Measurements from ENCODE around the gene OR10K1. TPM values are rescaled to one million over a fixed set of nuclear protein-coding genes. Genes with fewer than 3 reads are reported as not detected.

The OR10K1 gene
- total RNA-seq, 1 experiment from 2014 or later, result not detected

- Mint-ChIP-seq H3K9me3 (peaks cover 3% of the 10 kb centered on the region in 2 experiments; a peak in 4 of 5 replicates), H3K27ac (no peak overlapping the region), H3K4me3 (no peak overlapping the region), H3K36me3 (ENCODE audit: insufficient read depth in 1 of 3, low read depth in 3 of 3) (peaks cover 0 to 3% (median under 1%) of the 10 kb centered on the region in 3 experiments; a peak in 1 of 7 replicates), H3K4me1 (peaks cover 2 to 6% of the 10 kb centered on the region in 2 experiments; a peak in 3 of 4 replicates), H3K27me3 (ENCODE audit: low read depth) (no peaks in the 10 kb centered on the region)
- Histone ChIP-seq H3K4me1 (ENCODE audit: insufficient read depth, low read length) (no peaks in the 10 kb centered on the region), H2BK5ac (ENCODE audit: insufficient read length, low read length) (no peak overlapping the region), H4K91ac (ENCODE audit: insufficient read length, low read depth, low read length) (no peak overlapping the region), H3K27me3 (ENCODE audit: insufficient read depth, low read length) (no peaks in the 10 kb centered on the region), H3K79me1 (ENCODE audit: insufficient read depth, low read depth, low read length, poor library complexity, severe bottlenecking) (no peaks in the 10 kb centered on the region), H3K14ac (ENCODE audit: insufficient read depth, low read length) (no peak overlapping the region), H3K23ac (ENCODE audit: insufficient read length, low read depth, low read length) (no peak overlapping the region), H3K27ac (ENCODE audit: insufficient read length, low read depth, low read length) (no peak overlapping the region), H3K9me3 (ENCODE audit: control insufficient read depth, low read depth, low read length) (no peaks in the 10 kb centered on the region), H4K8ac (replicated peaks; ENCODE audit: insufficient read length, low read depth, low read length) (no peak overlapping the region), H3K4ac (ENCODE audit: low read depth, low read length) (no peak overlapping the region), H2AFZ (ENCODE audit: low read length) (no peak overlapping the region), H2AK5ac (ENCODE audit: insufficient read length, low read length) (no peak overlapping the region), H2BK20ac (ENCODE audit: low read depth, low read length, poor library complexity, severe bottlenecking) (no peak overlapping the region), H3T11ph (ENCODE audit: low read length) (no peak overlapping the region), H2BK12ac (ENCODE audit: insufficient read length, low read depth, low read length) (no peak overlapping the region), H2BK15ac (ENCODE audit: low read depth, low read length) (no peak overlapping the region), H3K79me2 (ENCODE audit: insufficient read depth, low read length) (no peaks in the 10 kb centered on the region), H3K4me2 (ENCODE audit: insufficient read depth, insufficient read length, low read length) (no peak overlapping the region), H4K20me1 (ENCODE audit: control insufficient read depth, insufficient read depth, insufficient read length) (no peaks in the 10 kb centered on the region), H3K56ac (ENCODE audit: insufficient read length, low read depth, low read length) (no peak overlapping the region), H4K5ac (ENCODE audit: insufficient read length, low read depth, low read length) (no peak overlapping the region), H3K23me2 (ENCODE audit: insufficient read length, low read depth, low read length, poor library complexity, severe bottlenecking) (no peaks in the 10 kb centered on the region), H3K9ac (ENCODE audit: extremely low read depth, insufficient read length, low read length) (no peak overlapping the region), H3K18ac (ENCODE audit: insufficient read length, low read depth, low read length) (no peak overlapping the region), H2BK120ac (ENCODE audit: low read depth, low read length, poor library complexity, severe bottlenecking) (no peak overlapping the region)
- DNase-seq, result no peak
- WGBS (ENCODE audit: extremely low coverage, insufficient read length, low lambda C conversion rate), result no CpG with 5 or more reads among the region's 2 CpGs
- TF ChIP-seq CTCF (conservative IDR thresholded peaks at IDR 0.05), result no peak
Observed at GRCh38 chr1:158507511-158507910, 45.9 kb downstream of the OR10K1 start.

Data from H9 (cell line).